ENCODE measurements around the gene REEP6. TPM values are rescaled to one million over a fixed set of nuclear protein-coding genes. Genes with fewer than 3 reads are reported as not detected.

REEP6 gene
- total and polyA plus RNA-seq, 2 of the 4 experiments (the other 2 are of a cell fraction): 1.3 to 2.2 TPM

GRCh38 chr19:1471515-1472160 lies 19.3 kb upstream of the REEP6 start:
- H3K9ac ChIP-seq (ENCODE audit: low read depth, low read length): no peak overlapping the region
- DNase-seq (no peak), ATAC-seq (ENCODE audit: low read depth) (no peak)
- no peaks in the 10 kb centered on the region for H3K9me1 ChIP-seq (ENCODE audit: insufficient read depth, low read length)
- no peak overlapping the region for H3K23ac ChIP-seq (ENCODE audit: low read depth, low read length)
- H2AK5ac ChIP-seq (ENCODE audit: low read depth, low read length): no peak overlapping the region
- H4K5ac ChIP-seq (ENCODE audit: low read depth, low read length): no peak overlapping the region
- ChIA-PET POLR2A (ENCODE audit: unreplicated experiment) (interaction anchor here (0.6 kb wide), 1 partner anchor 43 kb away, joined by 3 read pairs; no protein-coding TSS in a partner anchor), CTCF (interaction anchor here (0.6 kb wide), 1 partner anchor 982 kb away, joined by 4 read pairs; no protein-coding TSS in a partner anchor)
- H2BK120ac ChIP-seq (ENCODE audit: low read depth, low read length): no peak overlapping the region
- no TSS peak for BruUV-seq (replicated peaks)
- peaks cover 21% of the 10 kb centered on the region for H3K4me1 ChIP-seq (ENCODE audit: control insufficient read depth, insufficient read depth, low read length)
- H4K91ac ChIP-seq (ENCODE audit: insufficient read depth, low read depth, low read length): no peak overlapping the region
- 21% methylated on average over 10 of the region's 24 CpGs; no CpG with 5 or more reads in 1 of the 2 experiments for WGBS, 2 experiments (ENCODE audit: extremely low coverage in 2 of 2, insufficient read length in 1 of 2)
- 0 out of 2 replicates have a peak, but pooled peaks have one; percentile 19 for TF ChIP-seq CTCF (conservative IDR thresholded peaks at IDR 0.05; ENCODE audit: low read depth, low read length)
- 0 out of 2 replicates have a peak, but pooled peaks have one; percentile 15 for TF ChIP-seq USF2 (IDR thresholded peaks at IDR 0.05; ENCODE audit: low read depth, low read length)
- no peak for TF ChIP-seq NFE2L2 (IDR thresholded peaks at IDR 0.05; ENCODE audit: low read depth, low read length)
- H2AFZ ChIP-seq (replicated peaks; ENCODE audit: low read length, poor library complexity): no peak overlapping the region
- in situ Hi-C loops (cut with MboI; ENCODE audit: low sequenced_read_pairs) (no loop called here), intact Hi-C loops (cut with micrococcal nuclease) (no loop called here), dilution Hi-C loops (cut with HindIII; ENCODE audit: low sequenced_read_pairs, unreplicated experiment) (no loop called here)
- H3K18ac ChIP-seq (ENCODE audit: low read depth, low read length): no peak overlapping the region
- no peak overlapping the region for H2BK5ac ChIP-seq (ENCODE audit: low read depth, low read length, poor library complexity, severe bottlenecking)
- H3K27me3 ChIP-seq (ENCODE audit: control insufficient read depth, insufficient read depth, low read length): peaks cover 58% of the 10 kb centered on the region
- H2BK15ac ChIP-seq (ENCODE audit: low read depth, low read length): no peak overlapping the region
- no peak overlapping the region; the same call in 1 of the 2 replicates for H3K4me2 ChIP-seq (ENCODE audit: low read depth, low read length)
- H3K4ac ChIP-seq (ENCODE audit: low read depth, low read length): no peak overlapping the region
- H3K14ac ChIP-seq (replicated peaks; ENCODE audit: low read depth, low read length): no peak overlapping the region
- H2BK20ac ChIP-seq (ENCODE audit: low read depth, low read length): no peak overlapping the region
- no peak overlapping the region for H3K56ac ChIP-seq (ENCODE audit: extremely low read depth, insufficient read depth, low read length)
- peaks cover 6% of the 10 kb centered on the region; the same call in 1 of the 2 replicates for H3K36me3 ChIP-seq (ENCODE audit: control insufficient read depth, insufficient read depth, low read length)
- H3K27ac ChIP-seq (ENCODE audit: insufficient read depth, low read length): no peak overlapping the region
- H3K4me3 ChIP-seq (ENCODE audit: insufficient read depth, low read depth, low read length): no peak overlapping the region
- H3K9me3 ChIP-seq (ENCODE audit: control insufficient read depth, insufficient read depth, low read length): no peaks in the 10 kb centered on the region; the same call in 1 of the 2 replicates
- peak overlapping the region; percentile 9 for H2AK9ac ChIP-seq (replicated peaks; ENCODE audit: low read depth, low read length, poor library complexity)
- H4K20me1 ChIP-seq (ENCODE audit: insufficient read depth, low read length): peaks cover 86% of the 10 kb centered on the region
- no peak overlapping the region for H4K8ac ChIP-seq (ENCODE audit: low read depth in 2 of 2, low read length in 2 of 2)
- H3K79me1 ChIP-seq (ENCODE audit: low read depth in 1 of 2, low read length in 2 of 2): peaks cover 0 to 38% of the 10 kb centered on the region in 2 experiments; a peak in 3 of 4 replicates
